KMS-11 (cell line): ENCODE data around the gene RXRA.

Experiments
- H2AFZ ChIP-seq: fragments of 200-600 bp; sonication (generic); 2 replicates; pipeline ENCODE4 v1.6.1; 2016; ENCODE audit warnings: antibody characterized with exemption, mixed run types, low read depth
- H3K27ac ChIP-seq: fragments of 200-600 bp; sonication (generic); 2 replicates; pipeline ENCODE4 v1.6.1; 2016; ENCODE audit warnings: mild to moderate bottlenecking, mixed run types
- H3K27me3 ChIP-seq: fragments of 200-600 bp; sonication (generic); 2 replicates; pipeline ENCODE4 v1.6.1; 2017; ENCODE audit warnings: mild to moderate bottlenecking, low read depth, mixed run types, moderate library complexity; ENCODE audit not compliant: insufficient read depth
- H3K36me3 ChIP-seq: fragments of 200-600 bp; sonication (generic); 2 replicates; pipeline ENCODE4 v1.6.1; 2017; ENCODE audit warnings: mild to moderate bottlenecking, mixed run types; ENCODE audit not compliant: insufficient read depth
- H3K4me1 ChIP-seq: fragments of 200-600 bp; sonication (generic); 2 replicates; pipeline ENCODE4 v1.6.1; 2016; ENCODE audit warnings: mild to moderate bottlenecking, low read depth, mixed run types; ENCODE audit not compliant: poor library complexity, severe bottlenecking
- H3K4me2 ChIP-seq: fragments of 200-600 bp; sonication (generic); 2 replicates; pipeline ENCODE4 v1.7.0; 2016; ENCODE audit warnings: mild to moderate bottlenecking, mixed run types
- H3K4me3 ChIP-seq: fragments of 200-600 bp; sonication (generic); IDR thresholded peaks from 2 replicates; pipeline ENCODE4 v1.6.1; 2017; ENCODE audit warnings: low read depth, low read length, mixed read lengths; ENCODE audit not compliant: insufficient read depth
- H3K79me2 ChIP-seq: fragments of 200-600 bp; sonication (generic); 2 replicates; pipeline ENCODE4 v1.6.1; 2016; ENCODE audit warnings: low read depth, mixed run types; ENCODE audit not compliant: insufficient read depth
- H3K9ac ChIP-seq: fragments of 200-600 bp; sonication (generic); 2 replicates; pipeline ENCODE4 v1.6.1; 2016; ENCODE audit warnings: mild to moderate bottlenecking, mixed run types
- H4K20me1 ChIP-seq: fragments of 200-600 bp; sonication (generic); 2 replicates; pipeline ENCODE4 v1.6.1; 2016; ENCODE audit warnings: mild to moderate bottlenecking, mixed run types; ENCODE audit not compliant: insufficient read depth
- TF ChIP-seq, protein P1 (sequence below): fragments of 200-600 bp; sonication (generic); conservative IDR thresholded peaks from 2 replicates; pipeline ENCODE4 v1.6.1; 2017; ENCODE audit warnings: low read depth, mild to moderate bottlenecking, antibody characterized with exemption, low read length, moderate library complexity, mixed read lengths

The RXRA gene

DNA sequence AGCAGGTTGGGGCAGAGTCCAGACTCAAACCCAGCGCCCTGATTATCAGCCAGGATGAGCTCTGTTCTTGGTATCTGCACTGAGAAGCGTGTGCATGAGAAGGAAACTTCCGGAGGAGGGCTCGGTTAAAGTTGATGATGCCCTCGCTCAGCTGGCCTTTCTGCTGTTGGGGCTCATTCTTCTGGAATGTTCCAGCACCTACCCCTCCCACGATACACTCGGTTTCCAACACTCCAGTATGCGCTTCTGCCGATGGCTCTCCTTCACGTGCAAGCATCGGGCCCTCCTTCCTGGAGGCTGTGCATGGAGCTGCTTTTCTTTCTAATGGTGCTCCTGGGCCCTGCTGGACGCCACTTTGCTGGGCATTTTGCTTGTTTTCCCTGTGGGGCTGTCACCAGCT, 134.0 kb downstream of the RXRA start:
- Histone ChIP-seq H3K4me1 (no peaks in the 10 kb centered on the region), H3K27me3 (peaks cover 56% of the 10 kb centered on the region), H3K27ac (no peak overlapping the region), H2AFZ (no peak overlapping the region), H3K36me3 (no peaks in the 10 kb centered on the region), H4K20me1 (no peaks in the 10 kb centered on the region), H3K4me3 (no peak overlapping the region), H3K79me2 (no peaks in the 10 kb centered on the region), H3K9ac (no peak overlapping the region), H3K4me2 (no peak overlapping the region)
- TF ChIP-seq, protein P1, sequence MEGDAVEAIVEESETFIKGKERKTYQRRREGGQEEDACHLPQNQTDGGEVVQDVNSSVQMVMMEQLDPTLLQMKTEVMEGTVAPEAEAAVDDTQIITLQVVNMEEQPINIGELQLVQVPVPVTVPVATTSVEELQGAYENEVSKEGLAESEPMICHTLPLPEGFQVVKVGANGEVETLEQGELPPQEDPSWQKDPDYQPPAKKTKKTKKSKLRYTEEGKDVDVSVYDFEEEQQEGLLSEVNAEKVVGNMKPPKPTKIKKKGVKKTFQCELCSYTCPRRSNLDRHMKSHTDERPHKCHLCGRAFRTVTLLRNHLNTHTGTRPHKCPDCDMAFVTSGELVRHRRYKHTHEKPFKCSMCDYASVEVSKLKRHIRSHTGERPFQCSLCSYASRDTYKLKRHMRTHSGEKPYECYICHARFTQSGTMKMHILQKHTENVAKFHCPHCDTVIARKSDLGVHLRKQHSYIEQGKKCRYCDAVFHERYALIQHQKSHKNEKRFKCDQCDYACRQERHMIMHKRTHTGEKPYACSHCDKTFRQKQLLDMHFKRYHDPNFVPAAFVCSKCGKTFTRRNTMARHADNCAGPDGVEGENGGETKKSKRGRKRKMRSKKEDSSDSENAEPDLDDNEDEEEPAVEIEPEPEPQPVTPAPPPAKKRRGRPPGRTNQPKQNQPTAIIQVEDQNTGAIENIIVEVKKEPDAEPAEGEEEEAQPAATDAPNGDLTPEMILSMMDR = no peak

DNA sequence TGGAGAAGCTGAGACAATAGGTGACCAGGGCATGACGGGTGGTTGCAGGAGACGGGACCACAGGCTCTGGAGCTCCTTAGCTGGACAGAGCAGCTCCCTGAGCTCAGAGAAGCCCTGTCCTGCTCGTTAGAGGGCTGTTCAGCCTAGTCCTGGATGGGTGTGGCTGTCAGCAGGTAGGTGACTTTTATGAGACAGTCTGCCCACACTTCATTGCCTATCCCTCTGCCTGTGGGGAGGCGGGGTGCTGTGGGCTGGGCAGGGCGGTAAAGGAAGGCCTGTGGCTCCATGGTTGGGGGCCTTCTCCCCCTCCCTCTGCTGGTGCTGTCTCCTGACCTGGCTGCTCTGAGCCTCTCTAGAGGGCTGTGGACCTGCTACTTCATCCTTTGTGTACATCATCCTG, 134.6 kb downstream of the RXRA start:
- Histone ChIP-seq H3K36me3 (no peaks in the 10 kb centered on the region), H3K79me2 (no peaks in the 10 kb centered on the region), H3K27me3 (peaks cover 49% of the 10 kb centered on the region), H4K20me1 (no peaks in the 10 kb centered on the region), H3K4me3 (no peak overlapping the region), H2AFZ (no peak overlapping the region), H3K27ac (no peak overlapping the region), H3K4me1 (no peaks in the 10 kb centered on the region), H3K9ac (no peak overlapping the region), H3K4me2 (no peak overlapping the region)
- TF ChIP-seq, protein P1 = no peak

DNA sequence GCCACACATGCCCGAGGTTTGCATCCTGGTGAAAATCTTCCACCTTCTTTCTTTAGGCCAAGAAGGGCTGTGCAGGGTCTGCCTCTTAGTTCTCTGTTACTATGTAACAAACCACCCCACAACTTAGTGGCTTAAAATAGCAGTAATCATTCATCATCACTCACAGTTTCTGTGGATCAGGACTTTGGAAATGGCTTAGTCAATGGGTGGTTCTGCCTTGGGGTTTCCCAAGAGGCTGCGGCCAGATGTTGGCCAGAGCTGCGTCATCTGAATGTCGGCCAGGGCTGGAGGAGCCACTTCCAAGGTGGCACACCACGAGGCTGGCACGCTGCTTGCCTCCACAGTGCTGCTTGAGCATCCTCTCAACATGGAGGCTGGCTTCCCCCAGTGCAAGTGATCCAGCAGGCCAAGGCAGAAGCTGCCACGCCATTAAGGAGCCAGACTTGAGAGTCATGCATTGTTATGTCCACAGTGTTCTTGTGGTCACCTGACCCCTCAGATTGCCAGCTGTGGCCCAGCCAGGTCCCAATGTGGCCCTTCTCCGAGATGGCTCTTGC, 135.2 kb downstream of the RXRA start:
- H3K79me2 ChIP-seq = no peaks in the 10 kb centered on the region
- H3K4me1 ChIP-seq = no peaks in the 10 kb centered on the region
- TF ChIP-seq, protein P1 = no peak
- H4K20me1 ChIP-seq = no peaks in the 10 kb centered on the region
- H3K27ac ChIP-seq = no peak overlapping the region
- no peak overlapping the region for H3K4me2 ChIP-seq
- peaks cover 45% of the 10 kb centered on the region for H3K27me3 ChIP-seq
- H3K36me3 ChIP-seq = no peaks in the 10 kb centered on the region
- H2AFZ ChIP-seq = no peak overlapping the region
- no peak overlapping the region for H3K4me3 ChIP-seq
- no peak overlapping the region for H3K9ac ChIP-seq

DNA sequence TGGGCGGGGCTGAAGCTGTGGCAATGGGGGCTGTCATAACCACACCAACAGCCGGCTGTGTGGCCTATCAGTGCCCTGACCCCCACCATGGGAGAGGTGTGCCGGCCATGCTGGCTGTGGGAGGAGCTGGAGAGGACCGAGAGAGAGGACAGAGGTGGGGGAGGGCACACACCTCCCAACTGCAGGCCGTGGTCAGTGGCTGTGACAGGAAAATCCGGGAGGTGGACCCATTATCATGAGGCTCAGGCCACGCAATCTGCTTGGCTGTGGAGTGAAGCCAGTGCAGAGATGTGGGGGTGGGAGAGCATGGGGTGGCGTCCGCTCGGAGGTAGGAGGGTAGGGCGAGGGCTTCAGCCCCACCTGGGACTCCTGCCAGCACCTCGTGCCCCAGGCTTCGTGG, 136.1 kb downstream of the RXRA start:
- Histone ChIP-seq H3K4me1 (no peaks in the 10 kb centered on the region), H3K4me3 (no peak overlapping the region), H4K20me1 (no peaks in the 10 kb centered on the region), H2AFZ (no peak overlapping the region), H3K9ac (no peak overlapping the region), H3K36me3 (no peaks in the 10 kb centered on the region), H3K4me2 (no peak overlapping the region), H3K27ac (no peak overlapping the region), H3K79me2 (no peaks in the 10 kb centered on the region), H3K27me3 (peaks cover 47% of the 10 kb centered on the region; the same call in 1 of the 2 replicates)
- TF ChIP-seq, protein P1 = no peak
